Measurements from ENCODE around the gene TDRD9.

TDRD9 gene

DNA sequence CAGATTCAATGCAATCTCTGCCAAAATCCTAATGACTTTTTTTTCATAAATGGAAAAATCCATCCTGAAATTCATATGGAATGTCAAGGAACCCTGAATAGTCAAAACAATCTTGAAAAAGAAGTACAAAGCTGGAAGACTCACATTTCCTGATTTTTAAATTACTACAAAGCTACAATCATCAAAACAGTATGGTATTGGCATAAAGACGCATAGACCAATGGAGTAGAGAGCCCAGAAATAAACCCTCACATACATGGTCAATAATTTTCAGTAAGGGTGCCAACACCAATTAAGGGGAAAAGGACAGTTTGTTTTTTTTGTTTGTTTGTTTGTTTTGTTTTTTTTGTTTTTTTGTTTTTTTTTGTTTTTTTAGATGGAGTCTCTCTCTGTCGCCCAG, 18.7 kb downstream of the TDRD9 start:
- DNase-seq (ENCODE audit: extremely low read depth, insufficient read length) = no peak
- TF ChIP-seq, protein P1, sequence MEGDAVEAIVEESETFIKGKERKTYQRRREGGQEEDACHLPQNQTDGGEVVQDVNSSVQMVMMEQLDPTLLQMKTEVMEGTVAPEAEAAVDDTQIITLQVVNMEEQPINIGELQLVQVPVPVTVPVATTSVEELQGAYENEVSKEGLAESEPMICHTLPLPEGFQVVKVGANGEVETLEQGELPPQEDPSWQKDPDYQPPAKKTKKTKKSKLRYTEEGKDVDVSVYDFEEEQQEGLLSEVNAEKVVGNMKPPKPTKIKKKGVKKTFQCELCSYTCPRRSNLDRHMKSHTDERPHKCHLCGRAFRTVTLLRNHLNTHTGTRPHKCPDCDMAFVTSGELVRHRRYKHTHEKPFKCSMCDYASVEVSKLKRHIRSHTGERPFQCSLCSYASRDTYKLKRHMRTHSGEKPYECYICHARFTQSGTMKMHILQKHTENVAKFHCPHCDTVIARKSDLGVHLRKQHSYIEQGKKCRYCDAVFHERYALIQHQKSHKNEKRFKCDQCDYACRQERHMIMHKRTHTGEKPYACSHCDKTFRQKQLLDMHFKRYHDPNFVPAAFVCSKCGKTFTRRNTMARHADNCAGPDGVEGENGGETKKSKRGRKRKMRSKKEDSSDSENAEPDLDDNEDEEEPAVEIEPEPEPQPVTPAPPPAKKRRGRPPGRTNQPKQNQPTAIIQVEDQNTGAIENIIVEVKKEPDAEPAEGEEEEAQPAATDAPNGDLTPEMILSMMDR (IDR thresholded peaks at IDR 0.05; ENCODE audit: insufficient read depth, low read length, poor library complexity, severe bottlenecking) = no peak
- Histone ChIP-seq H3K27me3 (replicated peaks; ENCODE audit: control insufficient read depth, insufficient read depth, low read length) (no peaks in the 10 kb centered on the region), H3K36me3 (ENCODE audit: control insufficient read depth, insufficient read depth, low read length) (no peaks in the 10 kb centered on the region), H3K4me3 (replicated peaks; ENCODE audit: low read depth, low read length) (no peak overlapping the region)

DNA sequence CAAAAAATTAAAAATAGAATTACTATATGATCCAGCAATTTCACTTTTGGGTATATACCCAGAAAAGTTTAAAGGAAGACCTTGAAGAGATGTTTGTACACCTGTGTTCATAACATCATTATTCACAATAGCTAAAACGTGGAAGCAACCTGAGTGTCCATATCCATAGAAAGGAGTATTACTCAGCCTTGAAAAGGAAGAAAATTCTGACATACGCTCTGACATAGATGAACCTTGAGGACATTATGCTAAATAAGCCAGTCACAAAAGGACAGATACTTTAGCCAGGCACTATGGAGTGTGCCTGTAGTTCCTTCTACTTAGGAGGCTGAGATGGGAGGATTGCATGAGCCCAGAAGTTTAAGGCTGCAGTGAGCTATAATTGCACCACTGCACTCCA, 20.2 kb downstream of the TDRD9 start:
- Histone ChIP-seq H3K36me3 (ENCODE audit: control insufficient read depth, insufficient read depth, low read length) (no peaks in the 10 kb centered on the region), H3K4me3 (replicated peaks; ENCODE audit: low read depth, low read length) (no peak overlapping the region), H3K27me3 (replicated peaks; ENCODE audit: control insufficient read depth, insufficient read depth, low read length) (no peaks in the 10 kb centered on the region)
- TF ChIP-seq, protein P1 (IDR thresholded peaks at IDR 0.05; ENCODE audit: insufficient read depth, low read length, poor library complexity, severe bottlenecking) = no peak
- no peak for DNase-seq (ENCODE audit: extremely low read depth, insufficient read length)

DNA sequence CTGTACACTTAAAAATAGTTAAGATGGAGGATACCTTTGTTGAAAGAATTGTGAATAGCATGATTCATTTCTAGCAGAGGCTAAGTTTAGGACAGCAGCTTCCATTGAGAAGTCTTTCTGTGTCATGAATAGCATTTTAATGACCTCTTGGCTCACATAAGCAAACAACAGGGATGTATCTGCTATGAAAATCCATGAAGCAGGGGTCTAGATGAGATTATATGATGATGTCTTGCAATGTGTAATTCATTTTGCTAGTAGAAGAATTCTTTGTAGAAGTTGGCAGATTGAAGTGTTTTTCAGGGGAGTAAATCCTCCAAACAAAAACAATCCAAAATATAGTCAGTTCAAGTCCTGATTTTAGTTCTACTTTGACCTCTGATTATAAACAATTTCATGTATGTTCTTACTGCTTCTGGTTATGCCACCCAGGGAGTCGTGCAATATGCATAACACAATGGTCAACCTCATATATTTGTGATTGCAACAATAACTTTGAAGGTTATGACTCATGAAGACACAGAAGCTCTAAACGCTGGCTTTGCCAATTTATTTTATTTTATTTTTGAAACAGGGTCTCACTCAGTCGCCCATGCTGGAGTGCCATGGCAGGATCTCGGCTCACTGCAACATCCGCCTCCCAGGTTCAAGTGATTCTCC, 21.0 kb downstream of the TDRD9 start:
- no peak overlapping the region for H3K4me3 ChIP-seq (replicated peaks; ENCODE audit: low read depth, low read length)
- no peak for DNase-seq (ENCODE audit: extremely low read depth, insufficient read length)
- H3K27me3 ChIP-seq (replicated peaks; ENCODE audit: control insufficient read depth, insufficient read depth, low read length) = no peaks in the 10 kb centered on the region; the same call in 1 of the 2 replicates
- TF ChIP-seq, protein P1 (IDR thresholded peaks at IDR 0.05; ENCODE audit: insufficient read depth, low read length, poor library complexity, severe bottlenecking) = no peak
- no peaks in the 10 kb centered on the region for H3K36me3 ChIP-seq (ENCODE audit: control insufficient read depth, insufficient read depth, low read length)

DNA sequence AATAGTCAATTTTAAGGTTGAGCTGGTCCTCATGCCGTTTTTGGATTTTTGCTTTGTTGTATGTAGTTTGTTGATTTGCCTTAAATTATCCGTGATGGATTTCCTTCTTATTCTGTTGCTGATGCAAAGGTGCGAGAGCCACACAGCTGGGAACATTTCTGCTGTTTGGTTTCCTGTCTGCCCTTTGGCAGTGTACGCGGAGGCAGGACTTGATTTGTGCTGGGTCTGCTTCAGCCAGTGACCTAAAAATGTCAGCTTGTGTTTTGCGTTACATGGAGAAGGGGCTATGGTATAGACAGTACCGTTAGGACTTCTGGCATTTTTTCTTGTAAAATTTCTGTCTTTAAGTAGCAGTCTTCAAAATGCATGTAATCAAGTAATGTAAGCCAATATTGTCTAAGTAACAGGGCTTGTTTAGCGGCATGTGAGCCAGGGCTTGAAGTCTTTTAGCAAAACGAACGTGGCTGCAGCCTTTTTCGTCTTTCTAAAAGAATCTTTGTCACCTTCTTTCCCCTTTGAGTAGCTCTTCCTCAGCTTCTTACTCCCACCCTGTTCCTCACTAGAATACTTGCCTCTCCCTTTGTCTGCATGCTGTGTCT, 32.3 kb downstream of the TDRD9 start:
- no peak for DNase-seq (ENCODE audit: extremely low read depth, insufficient read length)
- H3K27me3 ChIP-seq (replicated peaks; ENCODE audit: control insufficient read depth, insufficient read depth, low read length) = no peaks in the 10 kb centered on the region
- no peaks in the 10 kb centered on the region for H3K36me3 ChIP-seq (ENCODE audit: control insufficient read depth, insufficient read depth, low read length)
- H3K4me3 ChIP-seq (replicated peaks; ENCODE audit: low read depth, low read length) = no peak overlapping the region
- TF ChIP-seq, protein P1 (IDR thresholded peaks at IDR 0.05; ENCODE audit: insufficient read depth, low read length, poor library complexity, severe bottlenecking) = no peak

DNA sequence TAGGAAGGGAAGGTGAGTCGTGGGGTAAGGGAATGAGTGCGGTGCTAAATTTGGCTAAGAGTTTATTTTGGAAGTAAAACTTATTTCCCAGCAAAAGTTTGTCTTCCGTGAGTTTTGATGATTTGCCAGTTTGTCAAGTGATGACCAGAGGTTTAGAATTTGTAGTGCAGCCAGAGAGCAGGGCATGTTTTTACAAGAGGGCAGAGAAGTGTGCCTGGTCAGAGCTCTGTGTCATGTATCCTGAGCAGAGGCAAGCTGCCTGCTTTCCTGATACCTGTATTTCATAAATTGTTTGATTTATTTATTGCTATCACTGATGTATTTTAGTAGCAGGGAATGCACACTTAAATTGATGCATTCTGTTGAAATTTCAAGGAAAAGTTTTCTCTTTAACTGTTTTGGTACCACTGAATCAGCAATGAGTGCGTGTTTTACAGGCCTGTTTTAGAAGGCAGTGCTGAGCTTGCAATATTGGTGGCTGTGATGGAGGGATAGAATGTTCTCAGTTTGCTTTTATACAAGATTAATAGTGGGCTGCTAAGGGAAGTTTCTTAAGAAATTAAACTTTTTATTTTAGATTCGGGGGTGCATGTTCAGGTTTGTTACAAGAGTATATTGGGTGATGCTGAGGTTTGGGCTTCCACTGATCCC, 33.8 kb downstream of the TDRD9 start:
- TF ChIP-seq, protein P1 (IDR thresholded peaks at IDR 0.05; ENCODE audit: insufficient read depth, low read length, poor library complexity, severe bottlenecking) = no peak

More for the DNA sequence above, 33.8 kb downstream of the TDRD9 start:
- Histone ChIP-seq H3K36me3 (ENCODE audit: control insufficient read depth, insufficient read depth, low read length) (no peaks in the 10 kb centered on the region), H3K27me3 (replicated peaks; ENCODE audit: control insufficient read depth, insufficient read depth, low read length) (no peaks in the 10 kb centered on the region), H3K4me3 (replicated peaks; ENCODE audit: low read depth, low read length) (no peak overlapping the region)
- no peak for DNase-seq (ENCODE audit: extremely low read depth, insufficient read length)

Measured in GM06990 (cell line).